Osteoblast (primary cell): ENCODE data around the gene PLAGL1. TPM values are rescaled to one million over a fixed set of nuclear protein-coding genes. Genes with fewer than 3 reads are reported as not detected.

ENCODE experiments used
- DNase-seq: peaks from one replicate; pipeline ENCODE4 v3.0.0; 2011; ENCODE audit warnings: low spot score, mixed read lengths; ENCODE audit not compliant: insufficient read length; ENCODE audit errors: missing footprints
- H2AFZ ChIP-seq: 2 replicates; pipeline ENCODE4 v1.6.0; 2011; ENCODE audit warnings: mild to moderate bottlenecking, low read length
- H3K27ac ChIP-seq: 2 replicates; pipeline ENCODE4 v1.5.1; 2011; ENCODE audit warnings: mild to moderate bottlenecking, low read depth, low read length, moderate library complexity
- H3K27me3 ChIP-seq: 2 replicates; pipeline ENCODE4 v1.6.0; 2012; ENCODE audit warnings: mild to moderate bottlenecking, control low read depth, inconsistent platforms, low read length, moderate library complexity; ENCODE audit not compliant: insufficient read depth
- H3K36me3 ChIP-seq: 2 replicates; pipeline ENCODE4 v1.5.1; 2011; ENCODE audit warnings: mild to moderate bottlenecking, low read length, control low read depth, moderate library complexity; ENCODE audit not compliant: insufficient read depth
- H3K4me1 ChIP-seq: 2 replicates; pipeline ENCODE4 v1.5.1; 2011; ENCODE audit warnings: mild to moderate bottlenecking, low read length, control low read depth, moderate library complexity; ENCODE audit not compliant: insufficient read depth
- H3K4me2 ChIP-seq: 2 replicates; pipeline ENCODE4 v1.6.0; 2011; ENCODE audit warnings: mild to moderate bottlenecking, low read length; ENCODE audit not compliant: insufficient read depth
- H3K4me3 ChIP-seq: fragments of 200-600 bp; sonication (generic); 3 replicates; pipeline ENCODE4 v1.5.1; 2012; ENCODE audit warnings: mild to moderate bottlenecking, low read length, inconsistent platforms; ENCODE audit not compliant: insufficient read depth
- H3K79me2 ChIP-seq: 2 replicates; pipeline ENCODE4 v1.6.0; 2012; ENCODE audit warnings: mild to moderate bottlenecking, low read length, control low read depth, inconsistent platforms; ENCODE audit not compliant: insufficient read depth
- H3K9me3 ChIP-seq: 2 replicates; pipeline ENCODE4 v1.5.1; 2011; ENCODE audit warnings: low read depth, low read length, control low read depth
- H4K20me1 ChIP-seq: 2 replicates; pipeline ENCODE4 v1.6.0; 2012; ENCODE audit warnings: mild to moderate bottlenecking, low read length, control low read depth; ENCODE audit not compliant: insufficient read depth
- total RNA-seq: library from RNA; depleted of rRNA; stranded (reverse); fragments of >200 nt; gene quantifications from 2 replicates; pipeline ENCODE4 v1.2.3, GENCODE V29; 2012
- TF ChIP-seq, protein P1 (sequence below): IDR thresholded peaks from 2 replicates; pipeline ENCODE4 v1.5.1; 2011; ENCODE audit warnings: mild to moderate bottlenecking, low read depth, low read length, moderate library complexity; ENCODE audit errors: extremely low read depth

The PLAGL1 gene
- total RNA-seq, 1 donor = 16.6 TPM

DNA sequence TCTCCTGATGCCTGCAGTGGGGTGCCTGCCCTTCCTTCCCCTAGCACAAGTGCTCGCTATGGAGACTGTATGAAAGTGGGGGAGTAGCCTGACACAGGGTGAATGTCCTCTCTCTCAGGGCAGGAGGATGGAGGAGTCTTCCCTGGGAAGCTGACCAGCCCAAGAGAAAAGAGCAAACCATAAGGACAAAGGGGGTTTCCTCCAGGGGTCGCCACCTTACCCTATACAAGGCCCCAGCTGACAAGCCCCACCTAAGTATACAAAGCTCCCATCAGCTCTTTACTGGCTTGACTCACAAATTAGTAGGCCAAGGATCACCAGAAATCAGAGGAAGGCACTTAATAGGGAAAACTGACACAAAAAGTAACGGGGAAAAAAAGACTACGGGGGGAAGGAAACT, 54.1 kb downstream of the PLAGL1 start:
- Histone ChIP-seq H4K20me1 (no peaks in the 10 kb centered on the region), H3K4me2 (no peak overlapping the region), H3K4me3 (no peak overlapping the region), H3K9me3 (no peaks in the 10 kb centered on the region), H3K27ac (no peak overlapping the region), H3K79me2 (no peaks in the 10 kb centered on the region), H2AFZ (no peak overlapping the region), H3K36me3 (no peaks in the 10 kb centered on the region), H3K4me1 (no peaks in the 10 kb centered on the region), H3K27me3 (no peaks in the 10 kb centered on the region)
- TF ChIP-seq, protein P1, sequence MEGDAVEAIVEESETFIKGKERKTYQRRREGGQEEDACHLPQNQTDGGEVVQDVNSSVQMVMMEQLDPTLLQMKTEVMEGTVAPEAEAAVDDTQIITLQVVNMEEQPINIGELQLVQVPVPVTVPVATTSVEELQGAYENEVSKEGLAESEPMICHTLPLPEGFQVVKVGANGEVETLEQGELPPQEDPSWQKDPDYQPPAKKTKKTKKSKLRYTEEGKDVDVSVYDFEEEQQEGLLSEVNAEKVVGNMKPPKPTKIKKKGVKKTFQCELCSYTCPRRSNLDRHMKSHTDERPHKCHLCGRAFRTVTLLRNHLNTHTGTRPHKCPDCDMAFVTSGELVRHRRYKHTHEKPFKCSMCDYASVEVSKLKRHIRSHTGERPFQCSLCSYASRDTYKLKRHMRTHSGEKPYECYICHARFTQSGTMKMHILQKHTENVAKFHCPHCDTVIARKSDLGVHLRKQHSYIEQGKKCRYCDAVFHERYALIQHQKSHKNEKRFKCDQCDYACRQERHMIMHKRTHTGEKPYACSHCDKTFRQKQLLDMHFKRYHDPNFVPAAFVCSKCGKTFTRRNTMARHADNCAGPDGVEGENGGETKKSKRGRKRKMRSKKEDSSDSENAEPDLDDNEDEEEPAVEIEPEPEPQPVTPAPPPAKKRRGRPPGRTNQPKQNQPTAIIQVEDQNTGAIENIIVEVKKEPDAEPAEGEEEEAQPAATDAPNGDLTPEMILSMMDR = no peak
- no peak for DNase-seq

DNA sequence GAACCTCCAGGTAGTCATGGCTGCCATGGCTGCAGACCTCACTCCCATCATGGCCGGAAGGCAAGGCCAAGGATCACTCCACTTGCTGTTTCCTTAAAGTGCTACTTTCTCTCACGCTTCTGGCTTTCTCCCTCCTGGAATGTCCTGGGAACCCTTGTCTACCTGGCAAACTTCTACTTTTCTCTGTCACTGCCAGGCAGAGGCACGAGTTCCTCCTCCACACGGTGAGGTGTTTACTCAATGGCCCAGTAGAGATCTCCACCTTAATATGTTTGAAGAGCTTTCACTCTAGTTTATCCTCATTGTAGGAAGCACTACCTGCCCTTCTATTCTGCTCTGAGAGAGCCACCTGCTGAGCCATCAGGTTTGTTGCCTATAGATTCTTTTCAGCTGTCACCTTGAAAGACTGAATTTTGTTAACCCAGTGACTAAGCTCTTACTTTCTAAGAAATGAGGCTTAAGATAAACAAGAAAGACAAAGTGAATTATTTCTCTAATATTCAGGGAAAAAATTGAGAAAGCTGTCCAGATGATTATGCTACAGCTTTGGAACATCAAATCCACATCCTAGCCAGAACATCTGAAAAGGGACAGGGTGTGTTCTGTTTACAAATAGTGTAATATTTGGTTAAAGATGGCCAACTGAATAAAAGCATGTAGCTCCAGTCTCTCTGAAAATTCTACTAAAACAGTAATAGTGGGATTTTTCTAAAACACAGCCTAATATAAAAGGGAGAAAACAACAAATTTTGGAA, 54.9 kb downstream of the PLAGL1 start:
- Histone ChIP-seq H3K27ac (no peak overlapping the region), H4K20me1 (no peaks in the 10 kb centered on the region), H3K4me3 (no peak overlapping the region), H3K27me3 (no peaks in the 10 kb centered on the region), H3K79me2 (no peaks in the 10 kb centered on the region), H2AFZ (no peak overlapping the region), H3K36me3 (peaks cover 3% of the 10 kb centered on the region), H3K9me3 (no peaks in the 10 kb centered on the region), H3K4me1 (no peaks in the 10 kb centered on the region), H3K4me2 (no peak overlapping the region)
- DNase-seq = no peak
- TF ChIP-seq, protein P1 = no peak

DNA sequence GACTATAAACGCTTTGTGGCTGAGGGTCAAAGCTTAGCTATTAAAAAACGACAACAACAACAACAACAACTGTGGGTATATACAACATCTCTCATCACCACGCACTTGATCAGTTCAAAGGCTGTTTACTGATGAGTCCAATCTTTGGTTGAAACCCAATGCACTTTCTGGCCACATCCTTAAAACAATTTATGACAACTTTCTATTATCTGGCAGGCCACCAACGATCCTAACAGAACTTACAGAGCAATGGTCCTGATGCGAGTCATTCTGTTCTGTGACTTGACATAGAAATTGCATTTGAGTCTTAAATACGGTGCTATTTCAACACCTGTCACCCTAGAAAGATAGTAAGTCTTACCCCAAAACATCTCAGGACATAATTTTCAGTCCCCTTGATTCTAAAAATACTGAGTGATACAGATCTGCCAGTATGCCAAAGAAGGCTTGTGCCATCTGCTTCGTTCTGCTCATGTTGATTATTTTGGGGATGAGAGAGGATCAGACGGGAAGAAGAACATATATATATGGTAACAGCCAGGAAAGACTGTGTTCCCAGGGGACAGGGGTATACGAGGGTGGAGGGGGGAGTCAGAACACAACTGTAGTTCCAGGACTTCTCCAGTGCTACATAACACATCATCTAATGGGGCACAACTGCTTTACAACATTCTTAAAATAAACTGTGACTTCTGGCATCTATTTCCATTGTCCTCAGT, 55.8 kb downstream of the PLAGL1 start:
- Histone ChIP-seq H2AFZ (no peak overlapping the region), H3K36me3 (peaks cover 6% of the 10 kb centered on the region), H3K27me3 (no peaks in the 10 kb centered on the region), H3K4me3 (no peak overlapping the region), H3K27ac (no peak overlapping the region), H3K4me2 (no peak overlapping the region), H3K79me2 (no peaks in the 10 kb centered on the region), H4K20me1 (no peaks in the 10 kb centered on the region), H3K4me1 (no peaks in the 10 kb centered on the region), H3K9me3 (no peaks in the 10 kb centered on the region)
- no peak for DNase-seq
- TF ChIP-seq, protein P1 = no peak

DNA sequence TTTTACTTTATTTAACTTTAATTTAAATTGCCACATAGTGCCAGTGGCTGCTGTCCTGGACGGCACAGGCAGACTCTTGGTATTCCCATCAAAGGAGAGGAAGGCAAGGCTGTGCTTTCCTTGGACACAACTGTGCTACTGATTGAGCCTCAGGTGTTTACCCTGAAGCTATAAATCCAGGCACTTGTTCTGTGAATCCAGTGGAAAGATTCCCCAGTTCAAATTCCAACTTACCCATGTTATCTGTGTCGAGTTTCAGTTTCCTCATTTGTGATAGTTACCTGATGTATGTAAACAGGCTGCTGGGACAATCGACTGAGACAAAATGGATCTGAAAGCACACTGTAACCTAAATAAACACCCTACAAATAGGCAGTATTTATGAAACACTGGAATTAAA, 57.2 kb downstream of the PLAGL1 start:
- peaks cover 11% of the 10 kb centered on the region for H3K36me3 ChIP-seq
- no peaks in the 10 kb centered on the region for H3K27me3 ChIP-seq
- no peaks in the 10 kb centered on the region for H4K20me1 ChIP-seq
- no peak overlapping the region for H2AFZ ChIP-seq
- H3K4me1 ChIP-seq = no peaks in the 10 kb centered on the region
- H3K79me2 ChIP-seq = no peaks in the 10 kb centered on the region
- no peaks in the 10 kb centered on the region for H3K9me3 ChIP-seq
- no peak overlapping the region for H3K4me2 ChIP-seq
- no peak for DNase-seq
- no peak overlapping the region for H3K27ac ChIP-seq
- TF ChIP-seq, protein P1 = no peak
- no peak overlapping the region for H3K4me3 ChIP-seq
